Neural progenitor cell (in vitro differentiated cells): ENCODE results near the gene KIAA1217. TPM values are rescaled to one million over a fixed set of nuclear protein-coding genes. Genes with fewer than 3 reads are reported as not detected.

Experiments
- DNase-seq: peaks from one replicate; pipeline ENCODE4 v3.0.0-alpha.2; 2016; ENCODE audit warnings: low spot score
- H2AFZ ChIP-seq: fragments of 200-600 bp; sonication (generic); replicated peaks from 2 replicates; pipeline ENCODE4 v1.6.1; 2016; ENCODE audit warnings: antibody characterized with exemption
- H3F3A ChIP-seq: fragments of 200-600 bp; sonication (generic); 2 replicates; pipeline ENCODE4 v1.6.1; 2016; ENCODE audit warnings: antibody characterized with exemption, low read depth
- H3K27ac ChIP-seq: fragments of 200-600 bp; sonication (generic); 2 replicates; pipeline ENCODE4 v1.5.1; 2016; ENCODE audit warnings: mild to moderate bottlenecking
- H3K27me3 ChIP-seq: fragments of 200-600 bp; sonication (generic); 2 replicates; pipeline ENCODE4 v1.6.1; 2016; ENCODE audit warnings: mild to moderate bottlenecking, moderate library complexity
- H3K36me3 ChIP-seq: fragments of 200-600 bp; sonication (generic); 2 replicates; pipeline ENCODE4 v1.5.1; 2016
- H3K4me1 ChIP-seq: fragments of 200-600 bp; sonication (generic); 2 replicates; pipeline ENCODE4 v1.6.1; 2016; ENCODE audit warnings: mixed run types
- H3K4me2 ChIP-seq: fragments of 200-600 bp; sonication (generic); 2 replicates; pipeline ENCODE4 v1.6.1; 2016
- H3K4me3 ChIP-seq: fragments of 200-600 bp; sonication (generic); 2 replicates; pipeline ENCODE4 v1.5.1; 2016
- H3K79me2 ChIP-seq: fragments of 200-600 bp; sonication (generic); 2 replicates; pipeline ENCODE4 v1.6.1; 2016; ENCODE audit warnings: low read depth
- H3K9ac ChIP-seq: fragments of 200-600 bp; sonication (generic); 2 replicates; pipeline ENCODE4 v1.6.1; 2016
- H3K9me3 ChIP-seq: fragments of 200-600 bp; sonication (generic); 2 replicates; pipeline ENCODE4 v1.5.1; 2016; ENCODE audit warnings: low read depth
- H4K20me1 ChIP-seq: fragments of 200-600 bp; sonication (generic); 2 replicates; pipeline ENCODE4 v1.6.1; 2016; ENCODE audit warnings: low read depth
- H3K27ac Mint-ChIP-seq: 3 replicates; pipeline ENCODE4 v1.8.0; 2021; ENCODE audit warnings: mixed read lengths
- H3K27me3 Mint-ChIP-seq: 2 replicates; pipeline ENCODE4 v1.8.0; 2022; ENCODE audit warnings: low read depth, mild to moderate bottlenecking, inconsistent platforms, moderate library complexity, mixed read lengths; ENCODE audit not compliant: insufficient read depth
- H3K36me3 Mint-ChIP-seq: 3 replicates; pipeline ENCODE4 v1.8.0; 2021; ENCODE audit warnings: mixed read lengths
- H3K4me1 Mint-ChIP-seq: 3 replicates; pipeline ENCODE4 v1.8.0; 2021; ENCODE audit warnings: mixed read lengths
- H3K4me3 Mint-ChIP-seq: 3 replicates; pipeline ENCODE4 v1.8.0; 2021; ENCODE audit warnings: mild to moderate bottlenecking, moderate library complexity, mixed read lengths
- H3K9me3 Mint-ChIP-seq: 3 replicates; pipeline ENCODE4 v1.8.0; 2020; ENCODE audit warnings: mixed read lengths
- CTCF ChIP-seq: fragments of 200-600 bp; sonication (generic); IDR thresholded peaks from 2 replicates; pipeline ENCODE4 v1.5.1; 2017; ENCODE audit warnings: antibody characterized with exemption, mild to moderate bottlenecking
- EZH2 ChIP-seq: fragments of 200-600 bp; sonication (generic); IDR thresholded peaks from 2 replicates; pipeline ENCODE4 v1.6.1; 2017; ENCODE audit warnings: antibody characterized with exemption, mild to moderate bottlenecking, moderate library complexity
- EZH2phosphoT487 ChIP-seq: fragments of 200-600 bp; sonication (generic); IDR thresholded peaks from 2 replicates; pipeline ENCODE4 v1.6.1; 2017; ENCODE audit warnings: antibody characterized with exemption
- total RNA-seq: library from RNA; depleted of rRNA; stranded (reverse); fragments of >200 nt; gene quantifications from 2 replicates; pipeline ENCODE4 v1.2.3, GENCODE V29; 2015; ENCODE audit warnings: low replicate concordance

KIAA1217 gene
- total RNA-seq, 1 donor from 2014 or later = 13.1 TPM

- Mint-ChIP-seq H3K4me3 (no peak overlapping the region), H3K9me3 (peaks cover 11% of the 10 kb centered on the region), H3K27me3 (peaks cover 5% of the 10 kb centered on the region), H3K36me3 (peaks cover 38% of the 10 kb centered on the region), H3K27ac (no peak overlapping the region), H3K4me1 (no peaks in the 10 kb centered on the region)
- H3K27ac ChIP-seq = no peak overlapping the region
- no peaks in the 10 kb centered on the region for H3F3A ChIP-seq
- no peaks in the 10 kb centered on the region for H3K27me3 ChIP-seq
- no peaks in the 10 kb centered on the region for H3K36me3 ChIP-seq
- no peak for DNase-seq
- TF ChIP-seq EZH2phosphoT487 (no peak), EZH2 (no peak), CTCF (no peak)
- no peaks in the 10 kb centered on the region for H3K9me3 ChIP-seq
- no peak overlapping the region for H3K4me3 ChIP-seq
- H4K20me1 ChIP-seq = no peaks in the 10 kb centered on the region
- no peak overlapping the region for H3K9ac ChIP-seq
- H3K4me2 ChIP-seq = no peak overlapping the region
- H3K4me1 ChIP-seq = no peaks in the 10 kb centered on the region
- no peaks in the 10 kb centered on the region for H3K79me2 ChIP-seq
- H2AFZ ChIP-seq = no peak overlapping the region
Observed at GRCh38 chr10:24475598-24475997, 266.7 kb downstream of the KIAA1217 start.

- Histone ChIP-seq H3K9me3 (no peaks in the 10 kb centered on the region), H3K4me1 (no peaks in the 10 kb centered on the region), H3K4me2 (no peak overlapping the region), H3K79me2 (no peaks in the 10 kb centered on the region), H3K27ac (no peak overlapping the region), H3K36me3 (no peaks in the 10 kb centered on the region), H4K20me1 (no peaks in the 10 kb centered on the region), H3K9ac (no peak overlapping the region), H3K27me3 (no peaks in the 10 kb centered on the region), H3K4me3 (no peak overlapping the region), H2AFZ (no peak overlapping the region), H3F3A (no peaks in the 10 kb centered on the region)
- Mint-ChIP-seq H3K4me3 (no peak overlapping the region), H3K27ac (no peak overlapping the region), H3K9me3 (peaks cover 11% of the 10 kb centered on the region), H3K27me3 (peaks cover 5% of the 10 kb centered on the region), H3K36me3 (peaks cover 38% of the 10 kb centered on the region), H3K4me1 (no peaks in the 10 kb centered on the region)
- TF ChIP-seq CTCF (no peak), EZH2phosphoT487 (no peak), EZH2 (no peak)
- DNase-seq = no peak
Observed at GRCh38 chr10:24476913-24477701, 268.2 kb downstream of the KIAA1217 start.

DNA sequence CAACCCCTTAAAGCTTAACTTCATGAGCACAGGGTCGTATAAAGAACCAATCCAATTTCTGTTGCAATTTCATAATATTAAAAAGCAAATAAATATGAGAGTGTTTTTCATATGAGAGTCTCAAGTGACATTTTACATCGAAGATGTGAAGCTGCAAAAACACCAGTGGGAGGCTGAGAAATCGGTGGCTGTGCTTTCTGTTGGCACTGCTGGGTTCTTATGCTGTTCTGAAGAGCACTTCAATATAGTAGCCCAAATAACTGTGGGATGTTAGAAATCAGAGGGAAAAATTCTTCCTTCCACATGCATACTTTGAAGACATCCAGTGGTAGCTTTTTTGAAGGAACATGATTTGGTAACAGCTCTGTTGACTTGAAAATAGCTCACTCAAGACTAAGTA lies 269.0 kb downstream of the KIAA1217 start:
- H3K79me2 ChIP-seq = no peaks in the 10 kb centered on the region
- H3K9me3 Mint-ChIP-seq = peaks cover 8% of the 10 kb centered on the region
- H3K27ac Mint-ChIP-seq = no peak overlapping the region

More for the DNA sequence above, 269.0 kb downstream of the KIAA1217 start:
- Histone ChIP-seq H3K36me3 (no peaks in the 10 kb centered on the region), H4K20me1 (no peaks in the 10 kb centered on the region), H3K4me3 (no peak overlapping the region), H3K4me2 (no peak overlapping the region), H3F3A (no peaks in the 10 kb centered on the region), H3K27me3 (no peaks in the 10 kb centered on the region), H3K9ac (no peak overlapping the region), H3K4me1 (no peaks in the 10 kb centered on the region), H3K9me3 (no peaks in the 10 kb centered on the region), H3K27ac (no peak overlapping the region), H2AFZ (no peak overlapping the region)
- no peak for DNase-seq
- peaks cover 36% of the 10 kb centered on the region for H3K36me3 Mint-ChIP-seq
- no peak overlapping the region for H3K4me3 Mint-ChIP-seq
- H3K4me1 Mint-ChIP-seq = no peaks in the 10 kb centered on the region
- H3K27me3 Mint-ChIP-seq = peaks cover 5% of the 10 kb centered on the region
- TF ChIP-seq CTCF = no peak
- TF ChIP-seq EZH2phosphoT487 = no peak
